Measurements from ENCODE around the gene BPIFB6. TPM values are rescaled to one million over a fixed set of nuclear protein-coding genes. Genes with fewer than 3 reads are reported as not detected.

The BPIFB6 gene
- not detected for total RNA-seq

GRCh38 chr20:33031531-33031930, at the start of gene BPIFB6:
Gene BPIFB6, plus strand, starts transcription at chr20:33031648. Its CDS starts 0 bp downstream, at chr20:33031648.
- peaks cover 4% of the 10 kb centered on the region for H3K9me3 Mint-ChIP-seq
- no peaks in the 10 kb centered on the region for H3K27me3 Mint-ChIP-seq
- H3K36me3 Mint-ChIP-seq, result peaks cover 2% of the 10 kb centered on the region
- H3K4me3 Mint-ChIP-seq, result no peak within 1 kb of the TSS
- no peak for DNase-seq
- no peak within 1 kb of the TSS for H3K27ac Mint-ChIP-seq
- H3K4me1 Mint-ChIP-seq, result no peaks in the 10 kb centered on the region

- H3K9me3 Mint-ChIP-seq, result no peaks in the 10 kb centered on the region
- H3K27me3 Mint-ChIP-seq, result no peaks in the 10 kb centered on the region
- H3K4me1 Mint-ChIP-seq, result peaks cover 6% of the 10 kb centered on the region
These were observed 48.6 kb upstream of the BPIFB6 start for GRCh38 chr20:32982617-32983458.

GRCh38 chr20:32983459-32984112, 47.9 kb upstream of the BPIFB6 start:
- Mint-ChIP-seq H3K36me3 (no peaks in the 10 kb centered on the region), H3K27me3 (no peaks in the 10 kb centered on the region), H3K4me3 (no peak overlapping the region), H3K27ac (no peak overlapping the region), H3K4me1 (peaks cover 3% of the 10 kb centered on the region), H3K9me3 (no peaks in the 10 kb centered on the region)
- no peak for DNase-seq

More at GRCh38 chr20:32982617-32983458, 48.6 kb upstream of the BPIFB6 start:
- Mint-ChIP-seq H3K4me3 (no peak overlapping the region), H3K36me3 (no peaks in the 10 kb centered on the region), H3K27ac (no peak overlapping the region)
- no peak for DNase-seq

- no peak for DNase-seq
- H3K4me1 Mint-ChIP-seq, result peaks cover 3% of the 10 kb centered on the region
- no peak overlapping the region for H3K27ac Mint-ChIP-seq
- no peaks in the 10 kb centered on the region for H3K9me3 Mint-ChIP-seq
- H3K27me3 Mint-ChIP-seq, result no peaks in the 10 kb centered on the region
- H3K36me3 Mint-ChIP-seq, result no peaks in the 10 kb centered on the region
- no peak overlapping the region for H3K4me3 Mint-ChIP-seq
These were observed 47.3 kb upstream of the BPIFB6 start for GRCh38 chr20:32984196-32984595.

GRCh38 chr20:32984631-32985354, 46.7 kb upstream of the BPIFB6 start:
- Mint-ChIP-seq H3K36me3 (no peaks in the 10 kb centered on the region), H3K4me1 (peaks cover 3% of the 10 kb centered on the region), H3K9me3 (no peaks in the 10 kb centered on the region), H3K4me3 (no peak overlapping the region), H3K27ac (no peak overlapping the region), H3K27me3 (no peaks in the 10 kb centered on the region)
- DNase-seq, result no peak

DNA sequence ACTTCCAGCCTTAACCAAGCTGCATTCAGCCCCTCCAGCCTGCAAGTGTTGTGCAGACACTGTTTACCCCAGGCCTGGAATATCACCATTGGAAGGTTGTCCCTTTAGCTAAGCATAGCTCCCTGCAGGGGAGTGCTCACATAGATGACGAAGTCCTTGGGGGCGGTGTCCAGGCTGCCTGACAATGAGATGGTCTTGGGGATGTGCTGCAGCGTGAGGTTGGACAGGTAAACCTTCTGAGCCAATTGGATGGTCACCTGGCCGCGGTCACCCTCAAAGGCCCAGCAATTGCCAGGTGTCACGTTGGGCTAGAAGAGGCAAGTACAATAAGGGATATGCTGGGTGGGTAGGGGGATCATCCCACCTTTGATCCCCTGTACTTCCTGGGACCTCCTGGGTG, 45.9 kb upstream of the BPIFB6 start:
- H3K4me1 Mint-ChIP-seq, result peaks cover 3% of the 10 kb centered on the region
- no peaks in the 10 kb centered on the region for H3K9me3 Mint-ChIP-seq
- no peaks in the 10 kb centered on the region for H3K36me3 Mint-ChIP-seq
- H3K27ac Mint-ChIP-seq, result no peak overlapping the region
- H3K4me3 Mint-ChIP-seq, result no peak overlapping the region
- no peaks in the 10 kb centered on the region for H3K27me3 Mint-ChIP-seq
- no peak for DNase-seq

DNA sequence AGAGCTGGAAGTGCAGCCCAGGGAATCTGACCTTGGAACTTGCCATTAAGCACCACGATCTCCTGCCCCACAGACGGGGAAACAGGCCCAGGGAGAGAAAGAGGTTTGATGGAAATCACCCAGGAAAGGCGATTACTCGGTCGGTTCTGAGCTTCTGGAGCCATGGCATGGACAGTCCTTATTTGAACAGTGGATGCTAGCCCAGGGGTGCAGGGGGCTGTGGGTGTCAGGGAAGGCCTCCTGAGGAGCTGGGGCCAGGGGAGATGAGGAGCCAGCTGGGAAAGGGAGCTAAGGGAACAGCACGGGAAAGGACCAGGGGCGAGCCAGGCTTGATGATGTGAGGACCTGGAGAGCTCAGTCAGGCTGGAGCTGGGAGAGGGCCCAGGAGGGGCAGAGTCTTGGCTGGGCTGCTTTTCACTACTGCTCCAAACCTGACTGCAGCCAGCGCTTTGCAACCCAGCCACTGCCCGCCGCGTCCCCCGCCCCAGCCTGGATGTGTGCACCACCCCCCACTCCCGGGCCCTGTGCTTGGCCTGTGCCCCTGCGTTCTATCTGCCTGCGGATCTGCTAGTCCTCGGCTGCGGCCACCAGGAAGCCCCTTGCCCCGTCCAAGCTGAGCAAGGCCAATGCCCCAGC, 45.0 kb upstream of the BPIFB6 start:
- no peak overlapping the region for H3K4me3 Mint-ChIP-seq
- no peak overlapping the region for H3K27ac Mint-ChIP-seq
- H3K4me1 Mint-ChIP-seq, result peaks cover 10% of the 10 kb centered on the region

DNA sequence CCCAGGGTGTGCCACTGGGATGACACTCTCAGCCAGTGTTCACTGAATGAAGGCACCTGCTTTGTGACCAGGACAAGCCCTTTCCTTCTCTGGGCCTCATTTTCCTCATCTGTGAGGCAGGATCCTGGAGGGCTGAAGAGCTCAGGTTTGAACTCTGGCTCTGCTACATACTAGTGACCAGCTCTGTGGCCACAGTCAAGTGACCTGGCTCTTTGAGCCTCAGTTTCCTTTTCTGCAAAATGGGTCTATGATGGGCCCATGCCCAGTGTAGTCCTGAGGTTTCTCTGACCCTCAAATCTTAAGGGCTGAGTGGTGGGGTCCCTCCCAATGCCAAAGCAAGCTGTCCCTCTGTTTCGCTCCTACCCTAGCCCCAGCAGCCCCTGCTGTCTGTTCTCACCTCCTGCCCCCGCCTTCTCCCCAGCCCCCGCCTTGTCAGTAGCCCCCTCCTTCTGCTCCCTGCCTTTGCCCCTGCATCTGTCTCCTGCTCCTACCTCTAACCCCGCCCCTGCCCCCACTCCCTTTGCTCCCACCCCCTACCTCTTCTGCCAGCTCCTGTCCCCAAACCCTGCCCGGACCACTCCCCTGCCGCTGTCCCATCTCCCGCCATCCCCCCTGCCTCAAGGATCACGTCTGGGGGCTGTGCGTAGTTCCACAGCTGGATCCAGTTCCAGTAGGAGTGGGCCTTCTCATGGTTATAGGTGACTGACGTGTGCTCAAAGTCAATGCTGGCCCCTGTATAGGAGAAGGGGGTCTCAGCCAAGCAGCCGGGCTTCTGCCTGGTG, 44.2 kb upstream of the BPIFB6 start:
- no peak for DNase-seq
- no peaks in the 10 kb centered on the region for H3K9me3 Mint-ChIP-seq
- no peaks in the 10 kb centered on the region for H3K36me3 Mint-ChIP-seq
- no peak overlapping the region for H3K27ac Mint-ChIP-seq
- peaks cover 18% of the 10 kb centered on the region for H3K4me1 Mint-ChIP-seq
- no peak overlapping the region for H3K4me3 Mint-ChIP-seq
- no peaks in the 10 kb centered on the region for H3K27me3 Mint-ChIP-seq

More for the DNA sequence above, 45.0 kb upstream of the BPIFB6 start:
- no peaks in the 10 kb centered on the region for H3K27me3 Mint-ChIP-seq
- no peak for DNase-seq
- no peaks in the 10 kb centered on the region for H3K36me3 Mint-ChIP-seq
- H3K9me3 Mint-ChIP-seq, result no peaks in the 10 kb centered on the region

DNA sequence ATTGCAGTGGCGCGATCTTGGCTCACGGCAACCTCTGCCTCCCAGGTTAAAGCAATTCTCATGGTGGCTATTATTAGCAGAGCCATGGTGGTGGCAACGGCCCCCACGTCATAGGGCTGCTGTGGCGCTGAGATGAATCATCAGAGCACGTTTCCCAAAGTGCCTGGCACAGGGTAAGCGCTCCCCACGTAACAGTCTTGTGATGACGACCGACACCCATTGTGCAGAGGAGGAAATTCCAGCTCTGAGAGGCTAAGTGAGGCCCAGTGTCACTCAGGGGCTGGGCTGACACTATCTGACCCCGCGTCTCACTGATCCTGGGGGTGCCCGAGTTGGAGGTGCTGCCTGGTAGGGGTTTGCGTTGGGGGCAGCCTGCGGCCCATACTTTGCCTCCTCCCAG, 43.4 kb upstream of the BPIFB6 start:
- Mint-ChIP-seq H3K36me3 (no peaks in the 10 kb centered on the region), H3K4me3 (no peak overlapping the region), H3K27ac (no peak overlapping the region), H3K4me1 (peaks cover 24% of the 10 kb centered on the region), H3K9me3 (no peaks in the 10 kb centered on the region), H3K27me3 (no peaks in the 10 kb centered on the region)
- no peak for DNase-seq

- H3K27me3 Mint-ChIP-seq, result no peaks in the 10 kb centered on the region
- peaks cover 34% of the 10 kb centered on the region for H3K4me1 Mint-ChIP-seq
- peaks cover 1% of the 10 kb centered on the region for H3K36me3 Mint-ChIP-seq
- no peak for DNase-seq
- H3K27ac Mint-ChIP-seq, result no peak overlapping the region
- no peak overlapping the region for H3K4me3 Mint-ChIP-seq
- H3K9me3 Mint-ChIP-seq, result peaks cover 3% of the 10 kb centered on the region
These were observed 41.8 kb upstream of the BPIFB6 start for GRCh38 chr20:32989507-32990283.

- Mint-ChIP-seq H3K27me3 (no peaks in the 10 kb centered on the region), H3K4me1 (peaks cover 34% of the 10 kb centered on the region), H3K27ac (no peak overlapping the region), H3K9me3 (peaks cover 9% of the 10 kb centered on the region), H3K36me3 (peaks cover 3% of the 10 kb centered on the region), H3K4me3 (no peak overlapping the region)
- no peak for DNase-seq
These were observed 41.0 kb upstream of the BPIFB6 start for GRCh38 chr20:32990426-32990825.

DNA sequence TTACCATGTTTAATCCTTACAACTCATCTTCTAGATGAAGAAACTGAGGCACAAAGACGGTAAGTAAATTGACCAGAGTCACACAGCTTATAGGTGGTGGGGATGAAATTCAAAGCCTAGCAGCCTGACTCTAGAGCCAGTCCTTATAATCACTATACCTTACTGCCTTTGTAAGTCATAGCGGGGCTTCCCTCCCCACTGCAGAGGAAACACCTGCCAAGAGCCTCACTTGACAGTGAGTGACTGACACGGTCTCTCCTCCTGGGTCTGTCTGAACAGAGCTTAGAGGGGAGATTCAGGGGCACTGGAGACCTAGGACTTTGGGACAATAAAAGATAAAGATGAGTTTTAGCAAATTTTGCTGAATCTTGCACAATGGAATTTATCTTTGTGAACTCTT, 40.1 kb upstream of the BPIFB6 start:
- peaks cover 12% of the 10 kb centered on the region for H3K9me3 Mint-ChIP-seq
- peaks cover 30% of the 10 kb centered on the region for H3K4me1 Mint-ChIP-seq
- DNase-seq, result no peak
- no peak overlapping the region for H3K4me3 Mint-ChIP-seq
- H3K27ac Mint-ChIP-seq, result no peak overlapping the region
- H3K27me3 Mint-ChIP-seq, result no peaks in the 10 kb centered on the region
- H3K36me3 Mint-ChIP-seq, result peaks cover 3% of the 10 kb centered on the region

- DNase-seq, result no peak
- Mint-ChIP-seq H3K27ac (no peak overlapping the region), H3K36me3 (peaks cover 3% of the 10 kb centered on the region), H3K27me3 (no peaks in the 10 kb centered on the region), H3K9me3 (peaks cover 12% of the 10 kb centered on the region), H3K4me1 (peaks cover 30% of the 10 kb centered on the region), H3K4me3 (no peak overlapping the region)
These were observed 39.4 kb upstream of the BPIFB6 start for GRCh38 chr20:32991792-32992641.

All from activated naive CD8-positive, alpha-beta T cell treated with anti-CD3 and anti-CD28 coated beads for 36 hours (primary cell).